Measurements from ENCODE around the gene TMEM201.

TMEM201 gene

DNA sequence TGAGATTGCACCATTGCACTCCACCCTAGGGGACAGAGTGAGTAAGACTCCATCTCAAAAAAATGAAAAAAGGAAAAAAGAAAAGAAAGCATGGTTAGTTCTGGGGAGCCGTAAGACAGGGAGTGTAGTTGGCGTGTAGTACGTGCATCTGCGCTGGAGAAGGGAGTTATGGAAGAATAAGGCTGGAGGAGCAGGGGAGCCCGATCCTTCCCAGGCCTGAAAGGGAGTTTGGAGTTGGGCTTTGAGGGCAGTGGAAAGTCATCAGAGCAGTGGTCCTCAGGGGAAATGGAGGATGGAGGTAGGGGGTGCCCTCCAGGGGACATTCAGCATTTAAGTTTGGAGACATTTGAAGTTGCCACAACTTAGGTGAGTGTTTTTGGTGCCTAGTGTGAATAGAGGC is 11.3 kb upstream of the TMEM201 start:
- no peak for DNase-seq (ENCODE audit: low spot score)

- no peak for DNase-seq (ENCODE audit: low spot score)
Observed at GRCh38 chr1:9580942-9581341, 7.8 kb upstream of the TMEM201 start.

DNA sequence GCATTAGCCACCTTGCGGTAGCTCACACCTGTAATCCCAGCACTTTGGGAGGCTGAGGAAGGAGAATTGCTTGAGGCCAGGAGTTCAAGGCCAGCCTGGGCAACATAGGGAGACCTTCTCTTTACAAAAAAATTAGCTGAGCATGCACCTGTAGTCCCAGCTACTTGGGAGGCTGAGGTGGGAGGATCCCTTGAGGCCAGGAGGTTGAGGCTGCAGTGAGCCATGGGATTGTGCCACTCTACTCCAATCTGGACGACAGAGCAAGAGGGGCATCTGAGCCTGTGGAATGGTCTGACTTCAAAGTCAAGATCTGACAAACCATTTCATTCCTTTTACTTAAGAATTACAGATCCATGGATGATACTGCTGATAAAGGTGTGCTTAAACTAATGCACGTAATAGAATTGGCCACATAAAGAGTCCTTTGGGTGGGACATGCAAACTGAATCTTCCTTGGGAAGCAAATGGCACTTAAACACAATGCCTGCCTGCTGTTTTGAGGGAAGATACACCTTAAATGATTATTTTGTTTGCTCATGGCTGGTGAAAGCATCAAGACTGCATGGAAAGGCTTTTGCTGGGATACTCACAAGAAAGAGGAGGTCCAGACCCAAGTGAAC is 2.5 kb upstream of the TMEM201 start:
- no peak for DNase-seq (ENCODE audit: low spot score)

GRCh38 chr1:9589144-9589718 is 520 bp downstream of the TMEM201 start:
- peak; percentile 28 for DNase-seq (ENCODE audit: low spot score)

- DNase-seq (ENCODE audit: low spot score), result no peak
Observed at GRCh38 chr1:9589719-9590157, 1.0 kb downstream of the TMEM201 start.

GRCh38 chr1:9590201-9590600 is 1.5 kb downstream of the TMEM201 start:
- no peak for DNase-seq (ENCODE audit: low spot score)

DNA sequence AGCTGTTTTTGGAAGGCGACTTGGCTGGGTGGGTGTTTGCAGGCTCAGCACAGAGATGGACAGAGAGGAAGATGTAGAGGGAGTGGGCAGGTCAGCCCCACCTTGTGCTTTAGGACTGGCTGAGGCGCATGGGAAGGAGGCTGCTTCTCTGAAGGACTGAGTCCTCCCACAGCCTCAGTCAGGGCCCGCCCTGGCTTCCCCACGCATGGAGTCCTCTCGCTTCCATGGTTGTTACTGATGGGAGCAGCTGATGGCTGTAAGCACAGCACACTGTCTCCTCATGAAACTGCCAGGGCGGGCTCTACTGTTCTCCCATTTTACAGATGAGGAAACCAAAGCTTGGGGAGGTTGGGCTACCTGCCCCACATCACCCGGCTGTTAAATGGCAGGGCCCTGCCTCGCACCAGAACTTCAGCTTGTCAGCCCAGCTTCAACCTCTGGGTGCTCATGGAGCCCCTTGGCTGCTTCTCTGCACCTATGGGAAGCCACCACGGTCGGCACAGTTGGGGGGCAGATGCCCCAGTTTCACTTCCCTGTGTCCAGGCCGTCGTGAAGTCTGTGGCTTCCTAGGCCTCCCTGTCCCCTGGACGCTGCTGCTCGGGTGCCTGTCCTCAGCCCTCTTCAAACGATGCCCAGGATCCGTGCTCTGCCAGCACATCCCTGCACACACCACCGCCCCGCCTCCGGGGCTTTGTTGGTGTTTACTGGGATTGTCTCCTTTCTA is 2.4 kb downstream of the TMEM201 start:
- DNase-seq (ENCODE audit: low spot score), result no peak

- no peak for DNase-seq (ENCODE audit: low spot score)
Observed at GRCh38 chr1:9591669-9592509, 3.2 kb downstream of the TMEM201 start.

- DNase-seq (ENCODE audit: low spot score), result no peak
Observed at GRCh38 chr1:9592510-9593075, 3.9 kb downstream of the TMEM201 start.

GRCh38 chr1:9593147-9593491 is 4.4 kb downstream of the TMEM201 start:
- no peak for DNase-seq (ENCODE audit: low spot score)

GRCh38 chr1:9593492-9594465 is 5.1 kb downstream of the TMEM201 start:
- peak; percentile 13 for DNase-seq (ENCODE audit: low spot score)

DNA sequence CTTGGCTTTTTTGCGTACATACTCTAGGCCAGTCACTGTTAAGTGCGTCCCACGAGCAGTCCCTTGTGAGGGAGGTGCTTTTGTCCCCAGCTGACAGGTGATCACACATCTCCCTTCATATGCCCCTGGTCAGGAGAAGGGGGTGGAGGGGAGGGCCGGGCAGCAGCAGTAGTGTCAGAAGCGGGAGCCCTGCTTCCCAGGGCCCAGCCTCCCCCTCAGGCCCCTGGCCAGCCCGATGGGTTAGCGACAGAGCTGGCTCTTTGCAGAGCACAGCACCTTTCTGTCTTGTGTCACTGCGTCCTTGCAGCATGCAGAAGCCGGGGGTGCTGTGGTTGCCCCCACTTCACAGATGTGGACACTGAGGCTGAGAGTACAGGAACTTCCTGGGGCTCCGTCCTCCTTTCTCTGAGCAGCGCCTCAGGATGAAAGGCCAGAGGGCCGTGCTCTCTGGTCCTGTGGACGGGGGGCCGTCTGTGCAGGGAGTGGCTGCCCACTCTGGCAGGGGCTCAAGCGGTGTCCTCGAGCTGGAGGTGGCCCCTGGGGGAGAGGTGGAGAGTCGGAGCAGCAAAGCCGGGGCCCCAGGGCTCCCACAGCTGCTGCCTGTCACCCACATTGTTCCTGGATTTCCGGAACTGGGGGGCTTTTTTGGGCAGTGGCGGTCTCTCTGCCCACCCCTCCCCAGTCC is 5.9 kb downstream of the TMEM201 start:
- DNase-seq (ENCODE audit: low spot score), result no peak

- DNase-seq (ENCODE audit: low spot score), result no peak
Observed at GRCh38 chr1:9595156-9595967, 6.7 kb downstream of the TMEM201 start.

DNA sequence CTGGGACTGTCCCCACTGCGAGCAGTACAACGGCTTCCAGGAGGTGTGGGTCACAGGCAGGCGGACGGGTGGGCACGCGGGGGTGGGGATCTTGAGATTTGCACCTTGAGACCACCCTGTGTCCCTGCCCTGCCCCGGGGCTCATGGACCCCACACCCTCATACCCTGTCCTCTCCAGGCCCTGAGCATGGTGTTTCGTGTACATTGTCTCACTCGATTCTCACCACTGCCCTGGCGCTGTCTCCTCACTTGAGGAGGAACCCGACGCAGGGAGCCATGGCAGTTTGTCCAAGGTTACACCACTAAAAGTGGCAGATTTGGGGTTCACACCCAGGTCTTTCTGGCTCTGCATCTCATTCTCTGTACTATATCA is 7.2 kb downstream of the TMEM201 start:
- no peak for DNase-seq (ENCODE audit: low spot score)

GRCh38 chr1:9596415-9597123 is 7.9 kb downstream of the TMEM201 start:
- no peak for DNase-seq (ENCODE audit: low spot score)

- no peak for DNase-seq (ENCODE audit: low spot score)
Observed at GRCh38 chr1:9597361-9598315, 8.9 kb downstream of the TMEM201 start.

DNA sequence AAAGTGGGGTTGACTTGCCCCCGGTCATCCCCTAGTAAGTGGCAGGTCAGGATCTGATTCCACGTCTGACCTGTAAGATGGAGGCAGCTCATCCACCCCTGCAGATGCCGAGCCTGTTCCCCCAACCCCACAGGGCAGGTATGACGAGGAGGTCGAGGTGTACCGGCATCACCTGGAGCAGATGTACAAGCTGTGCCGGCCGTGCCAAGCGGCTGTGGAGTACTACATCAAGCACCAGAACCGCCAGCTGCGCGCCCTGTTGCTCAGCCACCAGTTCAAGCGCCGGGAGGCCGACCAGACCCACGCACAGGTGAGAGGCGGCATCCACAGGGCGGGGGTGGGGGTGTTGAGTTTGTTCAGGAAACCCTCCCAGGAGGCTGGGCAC is 9.6 kb downstream of the TMEM201 start:
- no peak for DNase-seq (ENCODE audit: low spot score)

- no peak for DNase-seq (ENCODE audit: low spot score)
Observed at GRCh38 chr1:9599741-9600140, 11.0 kb downstream of the TMEM201 start.
